ENCODE results near the gene VEGFD. TPM values are rescaled to one million over a fixed set of nuclear protein-coding genes. Genes with fewer than 3 reads are reported as not detected.
A peak's percentile ranks its signal among the peaks of the same experiment; 100 is the strongest.

The VEGFD gene
- polyA plus RNA-seq, 5 donors: 39.5 to 67.3 (median 47.4) TPM

GRCh38 chrX:15373976-15374375, 10.2 kb downstream of the VEGFD start:
- no peak for DNase-seq

DNA sequence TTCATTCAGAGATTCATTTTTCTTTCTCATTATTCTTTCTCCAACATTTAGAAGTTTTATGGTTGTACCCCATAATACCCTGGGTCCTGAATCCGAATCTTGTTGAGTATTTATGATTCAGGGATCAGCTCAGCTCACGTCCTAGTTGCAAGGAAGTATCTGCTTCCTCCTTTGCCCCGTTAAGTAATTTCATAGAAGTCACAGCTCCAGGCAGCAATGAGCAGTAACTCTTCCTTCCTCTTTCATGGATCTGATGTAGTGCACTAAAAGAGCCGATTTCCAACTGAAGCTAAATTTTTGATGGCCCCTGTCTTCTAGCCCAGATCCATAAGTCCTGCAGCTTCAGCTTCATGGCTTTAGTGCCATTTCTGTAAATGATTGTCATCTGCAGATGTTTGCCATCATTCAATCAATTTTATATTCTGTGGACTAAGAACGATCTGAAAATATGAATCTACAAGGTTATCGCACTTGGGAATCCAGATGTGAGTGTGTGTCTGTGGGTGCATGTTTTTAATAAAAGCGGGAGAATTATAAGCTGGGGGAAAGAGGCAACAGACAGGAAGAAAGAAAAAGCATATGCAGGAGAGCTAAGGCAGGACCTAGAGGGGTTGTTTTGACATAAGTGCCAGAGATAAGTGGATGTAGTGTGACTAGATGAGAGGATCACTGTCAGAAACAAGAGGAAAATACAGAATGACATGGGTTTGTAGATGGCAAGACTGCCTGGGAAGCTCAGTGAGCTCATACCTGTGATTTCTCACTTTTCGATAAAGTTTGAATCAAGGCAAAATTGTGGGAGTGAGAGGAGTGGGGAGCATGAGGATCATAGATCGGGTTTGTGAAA, 17.5 kb downstream of the VEGFD start:
- no peak for DNase-seq

- no peak for DNase-seq
These were observed 24.5 kb downstream of the VEGFD start for GRCh38 chrX:15359701-15360100.

- no peak for DNase-seq
These were observed 25.7 kb downstream of the VEGFD start for GRCh38 chrX:15358533-15358932.

DNA sequence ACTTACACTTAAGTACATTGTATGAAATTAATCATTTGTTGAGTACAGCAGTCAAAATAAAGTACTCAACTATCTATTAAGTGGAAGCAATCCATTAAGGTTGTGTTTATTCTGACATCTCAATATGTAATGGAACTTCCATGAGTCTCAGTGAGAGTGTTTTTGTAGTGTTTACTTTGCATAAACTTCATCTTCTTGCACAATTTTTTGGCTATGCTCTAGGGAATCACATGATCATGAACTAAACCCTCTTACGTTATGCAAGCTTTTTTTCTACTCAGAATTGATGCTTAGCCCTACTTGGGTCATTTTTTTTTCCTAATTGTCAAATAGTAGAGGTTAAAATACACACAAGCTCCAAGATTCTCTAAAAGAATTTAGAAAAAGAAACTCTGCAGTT, 27.8 kb downstream of the VEGFD start:
- DNase-seq: peak; percentile 72 to 75

- no peak for DNase-seq
These were observed 33.8 kb downstream of the VEGFD start for GRCh38 chrX:15350329-15350996.

DNA sequence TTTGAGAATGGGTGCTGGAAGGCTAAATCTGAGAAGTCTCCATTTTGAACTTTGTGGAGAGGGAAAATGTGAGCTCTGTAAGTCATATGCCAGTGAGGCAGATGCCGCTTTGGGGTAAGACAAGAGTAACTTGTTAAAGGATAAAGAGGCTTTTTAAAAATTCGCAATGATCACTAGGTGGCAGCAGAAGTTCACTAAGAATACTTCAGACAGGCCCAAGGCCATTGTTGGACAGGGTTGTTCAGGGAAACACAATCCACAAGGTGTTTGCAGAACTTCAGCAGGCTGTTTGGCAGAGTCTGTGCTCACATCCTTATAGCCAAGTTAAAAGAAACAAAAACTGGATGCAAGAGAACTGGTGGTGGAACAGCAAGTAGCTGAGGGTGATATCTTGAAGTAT, 35.2 kb downstream of the VEGFD start:
- DNase-seq: peak in 1 of 2 donors; percentile 65

DNA sequence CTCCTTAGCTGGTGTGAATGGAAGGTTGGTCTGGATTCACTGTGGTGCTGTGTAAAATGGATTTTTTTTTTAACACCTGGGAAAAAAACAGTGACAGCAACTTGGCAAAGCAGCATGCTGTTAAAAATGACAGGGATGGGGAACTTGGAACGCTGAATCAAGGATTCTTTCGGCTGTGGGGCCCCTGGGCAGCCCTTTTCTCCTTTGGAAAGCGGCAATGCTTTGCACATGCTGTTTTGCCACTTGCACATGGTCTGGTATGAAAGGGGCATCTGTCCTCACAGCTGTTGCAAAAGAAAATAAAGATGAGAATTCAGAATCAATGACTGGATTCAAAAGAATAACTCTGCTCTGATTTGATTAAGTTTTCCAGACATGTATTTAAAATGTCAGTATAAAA, 38.2 kb downstream of the VEGFD start:
- DNase-seq: no peak

GRCh38 chrX:15344106-15344505, 40.1 kb downstream of the VEGFD start:
- DNase-seq: no peak

DNA sequence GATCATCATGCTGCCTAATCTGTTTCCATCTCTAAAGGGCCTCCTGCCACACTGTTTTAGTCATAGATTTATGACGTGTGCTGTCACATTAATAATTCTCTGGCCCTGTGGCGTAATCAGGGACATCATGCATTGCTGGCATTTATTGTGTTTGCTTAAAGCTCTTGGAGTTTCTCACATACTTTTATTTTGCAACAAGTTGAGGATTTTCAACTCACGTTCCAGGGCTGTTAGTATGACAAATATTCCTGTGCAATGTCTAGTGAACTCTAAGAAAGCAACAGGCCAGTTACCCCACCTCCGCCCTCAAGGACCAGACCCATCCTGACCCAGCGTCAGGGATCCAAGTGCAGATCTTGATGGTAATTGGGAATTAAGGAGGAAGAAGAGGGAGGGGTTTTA, 41.1 kb downstream of the VEGFD start:
- DNase-seq: peak; percentile 74 to 80

DNA sequence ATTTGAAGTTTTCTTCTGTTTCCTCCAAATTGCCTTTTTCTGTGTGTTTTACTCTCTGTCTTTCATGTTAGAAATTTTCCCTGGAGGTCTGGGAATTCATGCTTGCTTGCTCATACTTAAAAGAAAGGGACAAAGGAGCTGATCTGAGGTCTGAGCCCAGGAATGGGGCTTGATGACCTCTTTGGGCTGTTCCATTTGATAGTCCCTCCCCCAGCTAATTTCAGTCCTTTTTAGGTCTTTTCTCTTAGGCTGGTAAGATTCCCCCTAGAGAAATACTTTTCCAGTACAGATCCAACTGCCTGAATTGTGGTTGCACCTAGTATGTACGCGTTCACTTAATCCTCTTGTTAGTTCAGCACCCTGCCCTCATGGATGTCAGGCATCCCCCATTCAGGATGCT, 43.3 kb downstream of the VEGFD start:
- no peak for DNase-seq

GRCh38 chrX:15336023-15336413, 48.2 kb downstream of the VEGFD start:
- DNase-seq: peak in 1 of 2 donors; percentile 69

GRCh38 chrX:15335135-15336022, 48.8 kb downstream of the VEGFD start, which contains the start of gene PIGA:
Gene PIGA, minus strand, starts transcription at chrX:15335523. Its CDS starts 3,593 bp downstream, at chrX:15331930.
- peak; percentile 94 to 96 for DNase-seq

GRCh38 chrX:15334561-15334960, 49.7 kb downstream of the VEGFD start:
- DNase-seq: peak in 1 of 2 donors; percentile 25

DNA sequence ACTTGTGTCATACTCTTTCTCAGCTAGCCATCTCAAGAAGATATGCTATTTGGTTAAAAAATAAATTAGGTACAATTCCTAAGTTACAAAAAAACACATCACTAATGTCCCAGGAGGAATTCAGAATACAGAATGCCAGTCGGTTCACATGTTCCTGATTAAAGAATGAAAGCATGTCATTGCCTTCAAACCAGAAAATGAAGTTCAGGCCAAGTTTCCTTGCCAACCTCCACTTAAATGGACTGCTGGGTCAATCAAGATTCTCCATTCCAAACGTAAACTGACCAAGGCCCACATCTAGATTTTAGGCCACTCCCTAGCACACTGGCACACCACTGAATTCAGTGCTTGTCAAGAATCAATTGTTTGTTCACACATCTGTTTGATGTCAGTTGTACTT, 55.4 kb downstream of the VEGFD start:
- no peak for DNase-seq

GRCh38 chrX:15328131-15328530, 56.1 kb downstream of the VEGFD start:
- DNase-seq: no peak

DNA sequence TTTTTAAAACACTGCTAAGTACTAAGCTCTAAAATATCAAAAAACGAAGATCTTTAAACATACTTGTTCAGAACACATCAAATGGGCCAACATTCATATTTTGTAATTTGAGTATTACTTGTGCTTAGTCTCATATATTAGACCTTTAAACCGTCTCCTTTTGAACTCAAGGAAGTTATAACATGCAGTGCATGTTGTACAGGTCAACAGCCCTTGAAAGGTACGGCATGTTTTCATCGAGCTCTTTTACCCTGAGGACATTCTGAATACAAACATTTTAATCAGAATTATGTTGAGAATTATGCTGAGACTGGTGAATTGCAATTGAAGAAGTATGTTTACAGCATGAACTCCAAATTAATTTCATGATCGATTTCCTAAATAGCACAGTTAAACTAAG, 61.7 kb downstream of the VEGFD start:
- DNase-seq: no peak

DNA sequence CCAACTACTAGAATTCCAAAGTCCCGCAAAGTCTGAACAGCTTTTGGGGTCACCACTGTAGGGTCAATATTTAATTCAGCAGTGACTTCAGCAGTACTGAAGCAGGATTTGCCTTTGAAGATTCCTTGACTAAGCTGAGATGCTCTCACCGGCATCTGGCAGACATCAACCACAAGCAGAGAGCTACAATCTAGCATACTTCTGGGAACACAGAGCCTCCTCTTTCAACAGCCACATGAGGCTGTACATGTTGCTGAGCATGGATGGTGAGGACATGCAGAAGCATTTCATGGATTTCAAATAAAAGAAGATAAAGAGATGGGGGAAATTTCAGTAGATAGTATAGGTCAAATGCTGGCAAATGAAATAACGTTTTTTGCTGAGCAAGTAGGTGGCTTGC, 62.1 kb downstream of the VEGFD start:
- no peak for DNase-seq

DNA sequence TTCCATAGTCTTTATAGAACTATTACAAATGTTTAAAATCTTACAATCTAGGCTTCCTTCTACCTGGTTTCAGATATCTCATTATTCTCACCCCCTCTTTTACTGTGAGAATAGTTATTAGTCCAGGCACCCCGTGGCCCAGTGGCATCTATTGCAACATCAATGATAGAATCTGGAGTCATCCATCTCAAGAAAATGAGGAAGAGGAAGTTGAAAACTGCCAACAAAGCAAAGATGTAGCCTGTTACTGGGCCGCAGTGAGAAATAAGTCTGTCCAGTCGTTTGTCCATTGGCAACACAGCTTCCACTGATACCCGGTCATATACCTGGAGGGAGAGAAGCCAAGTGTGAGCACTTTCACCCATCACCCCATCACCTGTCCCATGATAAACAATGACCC, 62.8 kb downstream of the VEGFD start:
- no peak for DNase-seq

- no peak for DNase-seq
These were observed 63.9 kb downstream of the VEGFD start for GRCh38 chrX:15320297-15320696.

GRCh38 chrX:15319075-15319474, 65.1 kb downstream of the VEGFD start:
- DNase-seq: no peak

DNA sequence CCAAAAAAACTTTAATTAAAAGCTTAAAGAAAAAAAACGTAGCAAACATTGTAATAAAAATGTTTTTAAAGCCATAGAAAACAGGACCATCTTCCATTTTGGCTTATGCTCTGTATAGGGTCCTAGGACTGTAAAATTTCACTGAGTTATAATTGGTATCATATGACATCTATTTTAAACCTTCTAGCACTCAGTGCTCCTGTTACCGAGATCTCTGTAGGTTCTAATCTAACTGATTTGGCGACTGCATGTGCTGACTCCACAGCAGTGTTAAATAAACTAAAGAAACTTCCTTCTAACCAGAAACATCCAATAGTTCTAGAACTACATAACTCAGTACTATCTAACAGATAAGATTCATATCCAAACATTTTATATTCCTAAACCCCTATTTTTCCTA, 68.7 kb downstream of the VEGFD start, which contains the start of gene ASB11:
TSS of gene ASB11 (minus strand) at position 132 of the 400 bp plus-strand sequence. CDS start at position 97, 35 bp downstream.
- DNase-seq: no peak

Data from right lung (tissue), 5 donors.